Measurements from ENCODE around the gene SNTA1. TPM values are rescaled to one million over a fixed set of nuclear protein-coding genes. Genes with fewer than 3 reads are reported as not detected.
A peak's percentile ranks its signal among the peaks of the same experiment; 100 is the strongest.

SNTA1 gene
- total and polyA plus RNA-seq, 9 of the 15 experiments (the other 6 are each of a cell fraction or from before 2014, with no cell fraction given) = 1.2 to 40.8 (median 20.3) TPM

- TF ChIP-seq RNF219 (CRISPR knock-in tag; IDR thresholded peaks at IDR 0.05) (no peak), POU5F1 (IDR thresholded peaks at IDR 0.05; ENCODE audit: borderline replicate concordance, low read depth, low read length, partially characterized antibody) (no peak), DPF2 (IDR thresholded peaks at IDR 0.05) (0 out of 2 replicates have a peak, but pooled peaks have one; percentile 30), CREB5 (CRISPR knock-in tag; IDR thresholded peaks at IDR 0.05) (no peak), MAFG (tag; conservative IDR thresholded peaks at IDR 0.05) (no peak), TCF3 (CRISPR knock-in tag; IDR thresholded peaks at IDR 0.05) (peak; percentile 30; the same call in 1 of the 2 replicates), FOXA3 (CRISPR knock-in tag; conservative IDR thresholded peaks at IDR 0.05 in 1 of 2, IDR thresholded peaks at IDR 0.05 in 1 of 2) (no peak), NFIC (IDR thresholded peaks at IDR 0.05) (peak; percentile 33; the same call in 1 of the 2 replicates), WHSC1 (IDR thresholded peaks at IDR 0.05; ENCODE audit: low read length) (no peak), HLTF (IDR thresholded peaks at IDR 0.05) (no peak), KHSRP (IDR thresholded peaks at IDR 0.05) (no peak), ZNF324 (CRISPR knock-in tag; IDR thresholded peaks at IDR 0.05) (no peak), VEZF1 (CRISPR knock-in tag; IDR thresholded peaks at IDR 0.05) (no peak; the same call in 1 of the 2 replicates), ETS2 (tag; IDR thresholded peaks at IDR 0.05; ENCODE audit: borderline replicate concordance, poor library complexity, severe bottlenecking) (no peak), MEF2D (tag; conservative IDR thresholded peaks at IDR 0.05; ENCODE audit: low read depth) (0 out of 2 replicates have a peak, but pooled peaks have one; percentile 38), YY1 (IDR thresholded peaks at IDR 0.05; ENCODE audit: borderline replicate concordance in 1 of 3, control insufficient read depth in 1 of 3, extremely low read depth in 1 of 3, insufficient read depth in 3 of 3, insufficient read length in 1 of 3, insufficient replicate concordance in 2 of 3, low read depth in 1 of 3, low read length in 2 of 3) (no peak), ZFP30 (CRISPR knock-in tag; IDR thresholded peaks at IDR 0.05; ENCODE audit: borderline replicate concordance) (no peak), ZFPM2 (CRISPR knock-in tag; IDR thresholded peaks at IDR 0.05) (no peak)
Observed at GRCh38 chr20:33441142-33441955, 2.2 kb downstream of the SNTA1 start (continued).
